Trophoblast cell (in vitro differentiated cells and primary cell): ENCODE measurements around the gene BIN2.

Source experiments
- DNase-seq, 2 donors: peaks; one replicate each; pipeline ENCODE4 v3.0.0-alpha.2; 2016
- H2AFZ ChIP-seq: 2 replicates; pipeline ENCODE4 v1.6.1; 2013; ENCODE audit warnings: low read length, moderate library complexity, mild to moderate bottlenecking; ENCODE audit not compliant: insufficient read depth, poor library complexity
- H2AK5ac ChIP-seq: 2 replicates; pipeline ENCODE4 v1.6.1; 2013; ENCODE audit warnings: mild to moderate bottlenecking, low read length
- H2BK120ac ChIP-seq: 2 replicates; pipeline ENCODE4 v1.6.1; 2013; ENCODE audit warnings: low read length, mild to moderate bottlenecking, moderate library complexity; ENCODE audit not compliant: insufficient read depth, poor library complexity
- H2BK12ac ChIP-seq: 2 replicates; pipeline ENCODE4 v1.6.1; 2013; ENCODE audit warnings: mild to moderate bottlenecking, low read length, moderate library complexity
- H2BK5ac ChIP-seq: 2 replicates; pipeline ENCODE4 v1.6.1; 2013; ENCODE audit warnings: low read length, low read depth, moderate library complexity, mild to moderate bottlenecking; ENCODE audit not compliant: poor library complexity
- H3K14ac ChIP-seq: 2 replicates; pipeline ENCODE4 v1.6.1; 2013; ENCODE audit warnings: mild to moderate bottlenecking, low read length
- H3K18ac ChIP-seq: 2 replicates; pipeline ENCODE4 v1.6.1; 2013; ENCODE audit warnings: mild to moderate bottlenecking, low read length
- H3K23ac ChIP-seq: 2 replicates; pipeline ENCODE4 v1.6.1; 2013; ENCODE audit warnings: low read length
- H3K27ac ChIP-seq: 2 replicates; pipeline ENCODE4 v1.5.1; 2013; ENCODE audit warnings: low read depth, mild to moderate bottlenecking, inconsistent platforms, low read length, moderate library complexity
- H3K27me3 ChIP-seq: 2 replicates; pipeline ENCODE4 v1.6.1; 2013; ENCODE audit warnings: inconsistent platforms, mild to moderate bottlenecking, low read length, moderate library complexity; ENCODE audit not compliant: insufficient read depth
- H3K36me3 ChIP-seq, 2 experiments: 1 replicate in 1 of 2; 2 replicates in 1 of 2; pipeline ENCODE4 v1.6.1; 2013; ENCODE audit warnings: low read length in 2 of 2, mild to moderate bottlenecking in 2 of 2, moderate library complexity in 1 of 2; ENCODE audit not compliant: insufficient read depth in 2 of 2, control insufficient read depth in 1 of 2
- H3K4ac ChIP-seq: 2 replicates; pipeline ENCODE4 v1.6.1; 2013; ENCODE audit warnings: low read depth, mild to moderate bottlenecking, low read length, moderate library complexity
- H3K4me1 ChIP-seq, 2 experiments: 1 replicate in 1 of 2; 2 replicates in 1 of 2; pipeline ENCODE4 v1.6.1; 2013; ENCODE audit warnings: low read length in 2 of 2, mild to moderate bottlenecking in 2 of 2, moderate library complexity in 1 of 2; ENCODE audit not compliant: insufficient read depth in 2 of 2, control insufficient read depth in 1 of 2
- H3K4me2 ChIP-seq: 2 replicates; pipeline ENCODE4 v1.6.1; 2013; ENCODE audit warnings: inconsistent platforms, mild to moderate bottlenecking, low read length, moderate library complexity
- H3K4me3 ChIP-seq: 2 replicates; pipeline ENCODE4 v1.5.1; 2013; ENCODE audit warnings: mild to moderate bottlenecking, low read depth, low read length, inconsistent platforms
- H3K79me1 ChIP-seq: one replicate; pipeline ENCODE4 v1.6.1; 2013; ENCODE audit warnings: low read length
- H3K79me2 ChIP-seq: 2 replicates; pipeline ENCODE4 v1.6.1; 2013; ENCODE audit warnings: low read length, mild to moderate bottlenecking; ENCODE audit not compliant: control insufficient read depth, insufficient read depth, poor library complexity
- H3K9ac ChIP-seq: 2 replicates; pipeline ENCODE4 v1.6.1; 2013; ENCODE audit warnings: mild to moderate bottlenecking, low read length
- H3K9me3 ChIP-seq: 2 replicates; pipeline ENCODE4 v1.6.1; 2013; ENCODE audit warnings: low read depth, mild to moderate bottlenecking, control low read depth, inconsistent platforms, low read length; ENCODE audit not compliant: insufficient read depth
- H4K12ac ChIP-seq: 2 replicates; pipeline ENCODE4 v1.6.1; 2013; ENCODE audit warnings: low read depth, mild to moderate bottlenecking, low read length, moderate library complexity
- H4K8ac ChIP-seq: 2 replicates; pipeline ENCODE4 v1.6.1; 2013; ENCODE audit warnings: low read depth, mild to moderate bottlenecking, low read length, moderate library complexity
- H4K91ac ChIP-seq: one replicate; pipeline ENCODE4 v1.6.1; 2013; ENCODE audit warnings: low read depth, mild to moderate bottlenecking, low read length, moderate library complexity
- WGBS: extraction: QIAGEN DNeasy Blood & Tissue Kit; methylation state at CpG from one replicate; pipeline ENCODE4 v1.1.7; 2013; ENCODE audit warnings: missing lambda C conversion rate; ENCODE audit not compliant: insufficient read length, insufficient coverage; ENCODE audit errors: extremely low coverage; 5-methylcytosine and 5-hydroxymethylcytosine counted together

Gene BIN2

GRCh38 chr12:51351913-51352532 lies 28.0 kb upstream of the BIN2 start:
- Histone ChIP-seq H3K18ac (no peak overlapping the region), H3K36me3 (peaks cover 35 to 41% of the 10 kb centered on the region in 2 experiments), H3K27ac (peak overlapping the region; percentile 29), H4K8ac (no peak overlapping the region), H3K14ac (no peak overlapping the region), H3K4ac (no peak overlapping the region), H4K12ac (no peak overlapping the region), H4K91ac (peak overlapping the region; percentile 67), H2BK12ac (no peak overlapping the region), H3K9me3 (no peaks in the 10 kb centered on the region), H2BK5ac (no peak overlapping the region), H2AK5ac (no peak overlapping the region), H3K4me1 (peaks cover 19% of the 10 kb centered on the region in 2 experiments), H3K79me1 (peaks cover 11% of the 10 kb centered on the region), H3K27me3 (no peaks in the 10 kb centered on the region), H2BK120ac (no peak overlapping the region), H3K9ac (no peak overlapping the region), H3K4me3 (no peak overlapping the region), H3K4me2 (no peak overlapping the region), H3K79me2 (no peaks in the 10 kb centered on the region), H2AFZ (no peak overlapping the region), H3K23ac (no peak overlapping the region)
- no CpG with 5 or more reads among the region's 11 CpGs for WGBS
- peak; percentile 79 to 91 for DNase-seq

DNA sequence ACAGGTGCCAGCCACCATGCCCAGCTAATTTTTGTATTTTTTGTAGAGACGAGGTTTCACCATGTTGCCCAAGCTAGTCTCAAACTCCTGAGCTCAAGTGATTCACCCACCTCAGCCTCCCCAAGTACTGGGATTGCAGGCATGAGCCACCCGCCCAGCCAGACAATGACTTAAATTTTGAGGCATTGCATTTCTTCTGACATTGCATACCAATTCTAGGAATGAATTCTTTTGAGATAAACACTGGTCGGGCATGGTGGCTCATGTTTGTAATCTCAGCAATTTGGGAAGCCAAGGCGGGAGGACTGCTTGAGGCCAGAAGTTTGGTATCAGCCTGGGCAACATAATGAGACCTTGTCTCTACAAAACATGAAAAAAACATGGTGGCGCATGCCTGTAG lies 25.1 kb upstream of the BIN2 start:
- no peak overlapping the region for H3K14ac ChIP-seq
- H4K12ac ChIP-seq: no peak overlapping the region
- H3K27me3 ChIP-seq: no peaks in the 10 kb centered on the region
- no peak overlapping the region for H3K9ac ChIP-seq
- H3K9me3 ChIP-seq: no peaks in the 10 kb centered on the region
- H3K18ac ChIP-seq: no peak overlapping the region
- no peak overlapping the region for H3K4me2 ChIP-seq
- peak overlapping the region; percentile 64 for H4K91ac ChIP-seq
- no peak overlapping the region for H4K8ac ChIP-seq
- no peak overlapping the region for H2AFZ ChIP-seq
- peaks cover 14% of the 10 kb centered on the region for H3K79me1 ChIP-seq
- H3K27ac ChIP-seq: peak overlapping the region; percentile 53
- H2AK5ac ChIP-seq: no peak overlapping the region
- H2BK12ac ChIP-seq: no peak overlapping the region
- WGBS: no CpG with 5 or more reads among the region's 5 CpGs
- H3K4me3 ChIP-seq: no peak overlapping the region
- H3K4ac ChIP-seq: no peak overlapping the region
- H3K79me2 ChIP-seq: no peaks in the 10 kb centered on the region
- peaks cover 10 to 15% of the 10 kb centered on the region in 2 experiments for H3K36me3 ChIP-seq
- DNase-seq: peak; percentile 96 to 98
- H2BK120ac ChIP-seq: peak overlapping the region; percentile 45
- H3K23ac ChIP-seq: no peak overlapping the region
- peaks cover 19 to 25% of the 10 kb centered on the region in 2 experiments for H3K4me1 ChIP-seq
- no peak overlapping the region for H2BK5ac ChIP-seq

- Histone ChIP-seq H2AK5ac (no peak overlapping the region), H4K8ac (no peak overlapping the region), H3K4me2 (no peak overlapping the region), H2AFZ (no peak overlapping the region), H3K18ac (no peak overlapping the region), H2BK120ac (peak overlapping the region; percentile 41), H3K27me3 (no peaks in the 10 kb centered on the region), H3K14ac (no peak overlapping the region), H3K4me3 (no peak overlapping the region), H4K12ac (no peak overlapping the region), H4K91ac (peak overlapping the region; percentile 66), H2BK5ac (no peak overlapping the region), H3K4me1 (peaks cover 19 to 25% of the 10 kb centered on the region in 2 experiments), H3K4ac (no peak overlapping the region), H3K9ac (no peak overlapping the region), H2BK12ac (peak overlapping the region; percentile 74), H3K79me1 (peaks cover 15% of the 10 kb centered on the region), H3K9me3 (no peaks in the 10 kb centered on the region), H3K23ac (no peak overlapping the region), H3K36me3 (peaks cover 2 to 7% of the 10 kb centered on the region in 2 experiments), H3K79me2 (no peaks in the 10 kb centered on the region), H3K27ac (peak overlapping the region; percentile 53)
- no CpG with 5 or more reads among the region's 4 CpGs for WGBS
- DNase-seq: peak; percentile 96 to 98
Observed at GRCh38 chr12:51348116-51348515, 24.1 kb upstream of the BIN2 start.

GRCh38 chr12:51346581-51346980 lies 22.6 kb upstream of the BIN2 start, which contains the start of gene CELA1:
Gene CELA1, minus strand, starts transcription at chr12:51346679. Its CDS starts 41 bp downstream, at chr12:51346638.
- Histone ChIP-seq H3K79me2 (no peaks in the 10 kb centered on the region), H4K8ac (no peak within 1 kb of the TSS), H2AK5ac (peak within 1 kb of the TSS; percentile 71), H3K9me3 (no peaks in the 10 kb centered on the region), H4K12ac (no peak within 1 kb of the TSS), H3K27ac (no peak within 1 kb of the TSS), H3K18ac (no peak within 1 kb of the TSS), H3K27me3 (no peaks in the 10 kb centered on the region), H4K91ac (peak within 1 kb of the TSS; percentile 63), H3K4ac (no peak within 1 kb of the TSS), H3K23ac (no peak within 1 kb of the TSS), H3K14ac (peak within 1 kb of the TSS; percentile 46), H3K36me3 (peaks cover 0 to 4% of the 10 kb centered on the region in 2 experiments), H3K4me3 (no peak within 1 kb of the TSS), H3K4me2 (no peak within 1 kb of the TSS), H3K4me1 (peaks cover 14 to 20% of the 10 kb centered on the region in 2 experiments), H2BK5ac (no peak within 1 kb of the TSS), H2AFZ (no peak within 1 kb of the TSS), H2BK12ac (peak within 1 kb of the TSS; percentile 90), H3K9ac (no peak within 1 kb of the TSS), H3K79me1 (peaks cover 15% of the 10 kb centered on the region), H2BK120ac (peak within 1 kb of the TSS; percentile 44)
- DNase-seq: no peak
- WGBS: no CpG with 5 or more reads among the region's 3 CpGs
